IPS DF 6.9 (cell line): ENCODE measurements around the gene PLCL1.

ENCODE experiments used
- DNase-seq: peaks from one replicate; pipeline ENCODE4 v3.0.0-alpha.2; 2013; ENCODE audit warnings: low read depth, low spot score
- H3K27ac ChIP-seq: one replicate; pipeline ENCODE4 v1.5.1; 2013; ENCODE audit warnings: low read length, control low read depth
- H3K27me3 ChIP-seq: 2 replicates; pipeline ENCODE4 v1.6.1; 2013; ENCODE audit warnings: mild to moderate bottlenecking, low read length; ENCODE audit not compliant: control insufficient read depth, insufficient read depth
- H3K36me3 ChIP-seq: 2 replicates; pipeline ENCODE4 v1.6.1; 2013; ENCODE audit warnings: low read length; ENCODE audit not compliant: control insufficient read depth, insufficient read depth
- H3K4me1 ChIP-seq: 2 replicates; pipeline ENCODE4 v1.6.1; 2013; ENCODE audit warnings: low read length; ENCODE audit not compliant: control insufficient read depth, insufficient read depth
- H3K4me3 ChIP-seq: 2 replicates; pipeline ENCODE4 v1.5.1; 2013; ENCODE audit warnings: mild to moderate bottlenecking, low read length
- H3K9me3 ChIP-seq: 2 replicates; pipeline ENCODE4 v1.6.1; 2013; ENCODE audit warnings: low read length, inconsistent platforms; ENCODE audit not compliant: control insufficient read depth, insufficient read depth
- WGBS: extraction: QIAGEN DNeasy Blood & Tissue Kit; methylation state at CpG from one replicate; pipeline ENCODE4 v1.1.7; 2013; ENCODE audit warnings: mixed read lengths, missing lambda C conversion rate; ENCODE audit not compliant: insufficient read length, insufficient coverage; 5-methylcytosine and 5-hydroxymethylcytosine counted together

PLCL1 gene

GRCh38 chr2:197934261-197934933, 130.0 kb downstream of the PLCL1 start:
- WGBS, result no CpG with 5 or more reads among the region's 4 CpGs
- no peak overlapping the region for H3K27ac ChIP-seq
- no peak for DNase-seq
- H3K36me3 ChIP-seq, result no peaks in the 10 kb centered on the region
- H3K4me3 ChIP-seq, result no peak overlapping the region
- H3K4me1 ChIP-seq, result no peaks in the 10 kb centered on the region
- H3K9me3 ChIP-seq, result no peaks in the 10 kb centered on the region
- no peaks in the 10 kb centered on the region for H3K27me3 ChIP-seq

- H3K36me3 ChIP-seq, result no peaks in the 10 kb centered on the region
- no peak for DNase-seq
- H3K27me3 ChIP-seq, result no peaks in the 10 kb centered on the region
- H3K4me1 ChIP-seq, result no peaks in the 10 kb centered on the region
- WGBS, result no CpG with 5 or more reads among the region's 4 CpGs
- H3K4me3 ChIP-seq, result no peak overlapping the region
- H3K9me3 ChIP-seq, result no peaks in the 10 kb centered on the region
- H3K27ac ChIP-seq, result no peak overlapping the region
Measured at GRCh38 chr2:197934934-197935289, 130.5 kb downstream of the PLCL1 start.

- no CpG with 5 or more reads among the region's 1 CpG for WGBS
Measured at GRCh38 chr2:197937814-197938213, 133.4 kb downstream of the PLCL1 start.

GRCh38 chr2:197938555-197938954, 134.2 kb downstream of the PLCL1 start:
- Histone ChIP-seq H3K27ac (no peak overlapping the region), H3K4me1 (no peaks in the 10 kb centered on the region), H3K9me3 (no peaks in the 10 kb centered on the region), H3K4me3 (no peak overlapping the region), H3K27me3 (no peaks in the 10 kb centered on the region), H3K36me3 (no peaks in the 10 kb centered on the region)
- WGBS, result no CpG with 5 or more reads among the region's 1 CpG
- DNase-seq, result no peak

More at GRCh38 chr2:197937814-197938213, 133.4 kb downstream of the PLCL1 start:
- no peak for DNase-seq
- H3K27ac ChIP-seq, result no peak overlapping the region
- H3K4me1 ChIP-seq, result no peaks in the 10 kb centered on the region
- H3K4me3 ChIP-seq, result no peak overlapping the region
- H3K9me3 ChIP-seq, result no peaks in the 10 kb centered on the region
- H3K36me3 ChIP-seq, result no peaks in the 10 kb centered on the region
- H3K27me3 ChIP-seq, result no peaks in the 10 kb centered on the region

- Histone ChIP-seq H3K36me3 (no peaks in the 10 kb centered on the region), H3K9me3 (no peaks in the 10 kb centered on the region), H3K4me3 (no peak overlapping the region), H3K27ac (no peak overlapping the region), H3K4me1 (no peaks in the 10 kb centered on the region), H3K27me3 (no peaks in the 10 kb centered on the region)
- DNase-seq, result no peak
- no CpG with 5 or more reads among the region's 3 CpGs for WGBS
Measured at GRCh38 chr2:197939787-197940186, 135.4 kb downstream of the PLCL1 start.

- no CpG with 5 or more reads among the region's 1 CpG for WGBS
- Histone ChIP-seq H3K27me3 (no peaks in the 10 kb centered on the region), H3K4me1 (no peaks in the 10 kb centered on the region), H3K4me3 (no peak overlapping the region), H3K9me3 (no peaks in the 10 kb centered on the region), H3K36me3 (no peaks in the 10 kb centered on the region), H3K27ac (no peak overlapping the region)
- DNase-seq, result no peak
Measured at GRCh38 chr2:197940382-197940781, 136.0 kb downstream of the PLCL1 start.

- DNase-seq, result no peak
- H3K36me3 ChIP-seq, result no peaks in the 10 kb centered on the region
- no CpG with 5 or more reads among the region's 1 CpG for WGBS
- no peaks in the 10 kb centered on the region for H3K4me1 ChIP-seq
- no peak overlapping the region for H3K27ac ChIP-seq
- H3K4me3 ChIP-seq, result no peak overlapping the region
- H3K27me3 ChIP-seq, result no peaks in the 10 kb centered on the region
- H3K9me3 ChIP-seq, result no peaks in the 10 kb centered on the region
Measured at GRCh38 chr2:197941715-197942114, 137.3 kb downstream of the PLCL1 start.

- Histone ChIP-seq H3K36me3 (no peaks in the 10 kb centered on the region), H3K9me3 (no peaks in the 10 kb centered on the region), H3K4me3 (no peak overlapping the region), H3K27me3 (no peaks in the 10 kb centered on the region), H3K27ac (no peak overlapping the region), H3K4me1 (peaks cover 1% of the 10 kb centered on the region; the same call in 1 of the 2 replicates)
- no peak for DNase-seq
- WGBS, result no CpG with 5 or more reads among the region's 1 CpG
Measured at GRCh38 chr2:197943731-197944130, 139.3 kb downstream of the PLCL1 start.

- Histone ChIP-seq H3K36me3 (no peaks in the 10 kb centered on the region), H3K27me3 (no peaks in the 10 kb centered on the region), H3K4me1 (peaks cover 1% of the 10 kb centered on the region; the same call in 1 of the 2 replicates), H3K27ac (no peak overlapping the region), H3K4me3 (no peak overlapping the region), H3K9me3 (no peaks in the 10 kb centered on the region)
- no peak for DNase-seq
- no CpG with 5 or more reads among the region's 2 CpGs for WGBS
Measured at GRCh38 chr2:197944416-197945096, 140.2 kb downstream of the PLCL1 start.

- DNase-seq, result no peak
- H3K36me3 ChIP-seq, result no peaks in the 10 kb centered on the region
- no peaks in the 10 kb centered on the region for H3K27me3 ChIP-seq
- no peak overlapping the region for H3K4me3 ChIP-seq
- H3K4me1 ChIP-seq, result peaks cover 1% of the 10 kb centered on the region; the same call in 1 of the 2 replicates
- no CpG with 5 or more reads among the region's 2 CpGs for WGBS
- H3K27ac ChIP-seq, result no peak overlapping the region
- H3K9me3 ChIP-seq, result no peaks in the 10 kb centered on the region
Measured at GRCh38 chr2:197946562-197946961, 142.2 kb downstream of the PLCL1 start.
